Neural progenitor cell (in vitro differentiated cells): ENCODE results near the gene MEIS2. TPM values are rescaled to one million over a fixed set of nuclear protein-coding genes. Genes with fewer than 3 reads are reported as not detected.

Experiments used
- DNase-seq: peaks from one replicate; pipeline ENCODE4 v3.0.0-alpha.2; 2016; ENCODE audit warnings: low spot score
- H2AFZ ChIP-seq: fragments of 200-600 bp; sonication (generic); replicated peaks from 2 replicates; pipeline ENCODE4 v1.6.1; 2016; ENCODE audit warnings: antibody characterized with exemption
- H3F3A ChIP-seq: fragments of 200-600 bp; sonication (generic); 2 replicates; pipeline ENCODE4 v1.6.1; 2016; ENCODE audit warnings: antibody characterized with exemption, low read depth
- H3K27ac ChIP-seq: fragments of 200-600 bp; sonication (generic); 2 replicates; pipeline ENCODE4 v1.5.1; 2016; ENCODE audit warnings: mild to moderate bottlenecking
- H3K27me3 ChIP-seq: fragments of 200-600 bp; sonication (generic); 2 replicates; pipeline ENCODE4 v1.6.1; 2016; ENCODE audit warnings: mild to moderate bottlenecking, moderate library complexity
- H3K36me3 ChIP-seq: fragments of 200-600 bp; sonication (generic); 2 replicates; pipeline ENCODE4 v1.5.1; 2016
- H3K4me1 ChIP-seq: fragments of 200-600 bp; sonication (generic); 2 replicates; pipeline ENCODE4 v1.6.1; 2016; ENCODE audit warnings: mixed run types
- H3K4me2 ChIP-seq: fragments of 200-600 bp; sonication (generic); 2 replicates; pipeline ENCODE4 v1.6.1; 2016
- H3K4me3 ChIP-seq: fragments of 200-600 bp; sonication (generic); 2 replicates; pipeline ENCODE4 v1.5.1; 2016
- H3K79me2 ChIP-seq: fragments of 200-600 bp; sonication (generic); 2 replicates; pipeline ENCODE4 v1.6.1; 2016; ENCODE audit warnings: low read depth
- H3K9ac ChIP-seq: fragments of 200-600 bp; sonication (generic); 2 replicates; pipeline ENCODE4 v1.6.1; 2016
- H3K9me3 ChIP-seq: fragments of 200-600 bp; sonication (generic); 2 replicates; pipeline ENCODE4 v1.5.1; 2016; ENCODE audit warnings: low read depth
- H4K20me1 ChIP-seq: fragments of 200-600 bp; sonication (generic); 2 replicates; pipeline ENCODE4 v1.6.1; 2016; ENCODE audit warnings: low read depth
- H3K27ac Mint-ChIP-seq: 3 replicates; pipeline ENCODE4 v1.8.0; 2021; ENCODE audit warnings: mixed read lengths
- H3K27me3 Mint-ChIP-seq: 2 replicates; pipeline ENCODE4 v1.8.0; 2022; ENCODE audit warnings: low read depth, mild to moderate bottlenecking, inconsistent platforms, moderate library complexity, mixed read lengths; ENCODE audit not compliant: insufficient read depth
- H3K36me3 Mint-ChIP-seq: 3 replicates; pipeline ENCODE4 v1.8.0; 2021; ENCODE audit warnings: mixed read lengths
- H3K4me1 Mint-ChIP-seq: 3 replicates; pipeline ENCODE4 v1.8.0; 2021; ENCODE audit warnings: mixed read lengths
- H3K4me3 Mint-ChIP-seq: 3 replicates; pipeline ENCODE4 v1.8.0; 2021; ENCODE audit warnings: mild to moderate bottlenecking, moderate library complexity, mixed read lengths
- H3K9me3 Mint-ChIP-seq: 3 replicates; pipeline ENCODE4 v1.8.0; 2020; ENCODE audit warnings: mixed read lengths
- EZH2 ChIP-seq: fragments of 200-600 bp; sonication (generic); IDR thresholded peaks from 2 replicates; pipeline ENCODE4 v1.6.1; 2017; ENCODE audit warnings: antibody characterized with exemption, mild to moderate bottlenecking, moderate library complexity
- EZH2phosphoT487 ChIP-seq: fragments of 200-600 bp; sonication (generic); IDR thresholded peaks from 2 replicates; pipeline ENCODE4 v1.6.1; 2017; ENCODE audit warnings: antibody characterized with exemption
- total RNA-seq: library from RNA; depleted of rRNA; stranded (reverse); fragments of >200 nt; gene quantifications from 2 replicates; pipeline ENCODE4 v1.2.3, GENCODE V29; 2015; ENCODE audit warnings: low replicate concordance
- TF ChIP-seq, protein P1 (sequence below): fragments of 200-600 bp; sonication (generic); IDR thresholded peaks from 2 replicates; pipeline ENCODE4 v1.5.1; 2017; ENCODE audit warnings: antibody characterized with exemption, mild to moderate bottlenecking

The MEIS2 gene
- total RNA-seq, 1 donor from 2014 or later: 18.3 TPM

- H3K4me3 ChIP-seq: no peak overlapping the region
- Mint-ChIP-seq H3K36me3 (no peaks in the 10 kb centered on the region), H3K27ac (no peak overlapping the region), H3K4me3 (no peak overlapping the region), H3K9me3 (no peaks in the 10 kb centered on the region), H3K4me1 (peaks cover 34% of the 10 kb centered on the region), H3K27me3 (peaks cover 5% of the 10 kb centered on the region)
- H3F3A ChIP-seq: peaks cover 31% of the 10 kb centered on the region
- no peaks in the 10 kb centered on the region for H3K79me2 ChIP-seq
- no peaks in the 10 kb centered on the region for H3K36me3 ChIP-seq
- TF ChIP-seq, protein P1, sequence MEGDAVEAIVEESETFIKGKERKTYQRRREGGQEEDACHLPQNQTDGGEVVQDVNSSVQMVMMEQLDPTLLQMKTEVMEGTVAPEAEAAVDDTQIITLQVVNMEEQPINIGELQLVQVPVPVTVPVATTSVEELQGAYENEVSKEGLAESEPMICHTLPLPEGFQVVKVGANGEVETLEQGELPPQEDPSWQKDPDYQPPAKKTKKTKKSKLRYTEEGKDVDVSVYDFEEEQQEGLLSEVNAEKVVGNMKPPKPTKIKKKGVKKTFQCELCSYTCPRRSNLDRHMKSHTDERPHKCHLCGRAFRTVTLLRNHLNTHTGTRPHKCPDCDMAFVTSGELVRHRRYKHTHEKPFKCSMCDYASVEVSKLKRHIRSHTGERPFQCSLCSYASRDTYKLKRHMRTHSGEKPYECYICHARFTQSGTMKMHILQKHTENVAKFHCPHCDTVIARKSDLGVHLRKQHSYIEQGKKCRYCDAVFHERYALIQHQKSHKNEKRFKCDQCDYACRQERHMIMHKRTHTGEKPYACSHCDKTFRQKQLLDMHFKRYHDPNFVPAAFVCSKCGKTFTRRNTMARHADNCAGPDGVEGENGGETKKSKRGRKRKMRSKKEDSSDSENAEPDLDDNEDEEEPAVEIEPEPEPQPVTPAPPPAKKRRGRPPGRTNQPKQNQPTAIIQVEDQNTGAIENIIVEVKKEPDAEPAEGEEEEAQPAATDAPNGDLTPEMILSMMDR: no peak
- no peak for TF ChIP-seq EZH2
- TF ChIP-seq EZH2phosphoT487: no peak
- H3K9me3 ChIP-seq: no peaks in the 10 kb centered on the region
- peaks cover 32% of the 10 kb centered on the region for H4K20me1 ChIP-seq
- no peak overlapping the region for H3K27ac ChIP-seq
- H3K4me1 ChIP-seq: peaks cover 42% of the 10 kb centered on the region
- peak overlapping the region; percentile 46 for H3K4me2 ChIP-seq
- peaks cover 6% of the 10 kb centered on the region for H3K27me3 ChIP-seq
- peak; percentile 12 for DNase-seq
- H3K9ac ChIP-seq: no peak overlapping the region
- H2AFZ ChIP-seq: no peak overlapping the region
Observed at GRCh38 chr15:36896949-36897348, 203.4 kb downstream of the MEIS2 start.

GRCh38 chr15:36894075-36894474 lies 206.3 kb downstream of the MEIS2 start:
- Mint-ChIP-seq H3K36me3 (peaks cover 2% of the 10 kb centered on the region), H3K4me1 (peaks cover 23% of the 10 kb centered on the region), H3K27ac (no peak overlapping the region), H3K9me3 (no peaks in the 10 kb centered on the region), H3K27me3 (peaks cover 14% of the 10 kb centered on the region), H3K4me3 (no peak overlapping the region)
- Histone ChIP-seq H3K79me2 (no peaks in the 10 kb centered on the region), H3K27ac (no peak overlapping the region), H3K4me2 (no peak overlapping the region), H3K4me3 (no peak overlapping the region), H4K20me1 (peaks cover 33% of the 10 kb centered on the region), H3K27me3 (peaks cover 35% of the 10 kb centered on the region), H3K9ac (no peak overlapping the region), H3K36me3 (no peaks in the 10 kb centered on the region), H3K4me1 (peaks cover 30% of the 10 kb centered on the region), H3K9me3 (no peaks in the 10 kb centered on the region), H2AFZ (no peak overlapping the region), H3F3A (peaks cover 30% of the 10 kb centered on the region)
- DNase-seq: no peak
- TF ChIP-seq EZH2phosphoT487 (no peak), EZH2 (no peak)
- TF ChIP-seq, protein P1: no peak

DNA sequence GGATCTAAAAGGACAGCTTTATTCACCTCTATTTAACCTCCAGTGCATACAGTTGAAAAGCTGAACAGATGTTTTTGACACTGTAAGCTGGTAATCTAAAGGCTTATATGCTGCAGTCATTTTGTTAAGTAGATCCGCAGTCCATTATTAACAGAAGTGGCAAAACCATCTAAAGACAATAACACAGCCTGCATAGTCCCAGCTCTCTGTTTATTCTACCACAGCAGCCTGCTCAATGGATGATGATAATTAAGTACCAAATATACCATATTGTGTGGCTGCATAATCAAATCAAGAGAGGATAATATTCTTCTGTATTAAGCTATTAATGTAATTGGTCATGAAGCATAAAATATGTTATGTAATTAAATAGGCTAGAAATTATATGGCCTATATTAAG lies 207.1 kb downstream of the MEIS2 start:
- peaks cover 20% of the 10 kb centered on the region for H3K27me3 Mint-ChIP-seq
- DNase-seq: no peak
- Histone ChIP-seq H3K9me3 (no peaks in the 10 kb centered on the region), H3K9ac (no peak overlapping the region), H3K36me3 (no peaks in the 10 kb centered on the region), H3K4me2 (no peak overlapping the region), H3K4me1 (peaks cover 30% of the 10 kb centered on the region), H3K27ac (no peak overlapping the region), H3K79me2 (no peaks in the 10 kb centered on the region), H4K20me1 (peaks cover 33% of the 10 kb centered on the region), H3K27me3 (peaks cover 43% of the 10 kb centered on the region), H2AFZ (no peak overlapping the region), H3F3A (peaks cover 22% of the 10 kb centered on the region), H3K4me3 (no peak overlapping the region)
- H3K36me3 Mint-ChIP-seq: peaks cover 2% of the 10 kb centered on the region
- H3K27ac Mint-ChIP-seq: no peak overlapping the region
- no peak overlapping the region for H3K4me3 Mint-ChIP-seq
- H3K9me3 Mint-ChIP-seq: no peaks in the 10 kb centered on the region
- peaks cover 22% of the 10 kb centered on the region for H3K4me1 Mint-ChIP-seq
- TF ChIP-seq, protein P1: no peak
- TF ChIP-seq EZH2phosphoT487 (no peak), EZH2 (no peak)
